ENCODE results near the gene MME. TPM values are rescaled to one million over a fixed set of nuclear protein-coding genes. Genes with fewer than 3 reads are reported as not detected.

The MME gene
- total and polyA plus RNA-seq, 2 donors (not counting 1 experiment from before 2014, with no cell fraction given): 137 to 451 TPM

GRCh38 chr3:155135003-155135402, 54.9 kb downstream of the MME start:
- Histone ChIP-seq H3K9ac (ENCODE audit: insufficient read depth, low read length) (no peak overlapping the region), H3K36me3 (ENCODE audit: control insufficient read depth, insufficient read depth, low read length) (no peaks in the 10 kb centered on the region), H4K20me1 (ENCODE audit: control insufficient read depth, extremely low read depth, insufficient read depth, low read length) (no peaks in the 10 kb centered on the region), H3K27ac (ENCODE audit: insufficient read depth, low read length) (no peak overlapping the region), H3K4me3 (replicated peaks in 1 of 4; ENCODE audit: control extremely low read depth in 1 of 4, insufficient read depth in 1 of 4, low read depth in 3 of 4, low read length in 4 of 4) (no peak overlapping the region), H3K9me3 (ENCODE audit: control insufficient read depth, insufficient read depth, low read depth, low read length) (no peaks in the 10 kb centered on the region), H3K79me2 (ENCODE audit: control insufficient read depth, insufficient read depth, low read length) (no peaks in the 10 kb centered on the region), H2AFZ (ENCODE audit: low read length) (no peak overlapping the region), H3K27me3 (ENCODE audit: control insufficient read depth, insufficient read depth, low read length) (no peaks in the 10 kb centered on the region), H3K4me1 (ENCODE audit: control insufficient read depth, extremely low read depth, insufficient read depth, low read length) (peaks cover 2% of the 10 kb centered on the region), H3K4me2 (ENCODE audit: extremely low read depth, insufficient read depth, low read length) (no peak overlapping the region)
- DNase-seq (ENCODE audit: low read depth in 2 of 2): no peak
- no peak for TF ChIP-seq EZH2 (IDR thresholded peaks at IDR 0.05; ENCODE audit: low read length, missing control alignments)
- no peak for TF ChIP-seq CTCF (conservative IDR thresholded peaks at IDR 0.05 in 1 of 2, IDR thresholded peaks at IDR 0.05 in 1 of 2; ENCODE audit: low read depth in 1 of 2, low read length in 2 of 2)

GRCh38 chr3:155138677-155139076, 58.6 kb downstream of the MME start:
- Histone ChIP-seq H3K27ac (ENCODE audit: insufficient read depth, low read length) (no peak overlapping the region), H2AFZ (ENCODE audit: low read length) (no peak overlapping the region), H3K9me3 (ENCODE audit: control insufficient read depth, insufficient read depth, low read depth, low read length) (no peaks in the 10 kb centered on the region), H3K9ac (ENCODE audit: insufficient read depth, low read length) (no peak overlapping the region), H3K4me1 (ENCODE audit: control insufficient read depth, extremely low read depth, insufficient read depth, low read length) (no peaks in the 10 kb centered on the region), H4K20me1 (ENCODE audit: control insufficient read depth, extremely low read depth, insufficient read depth, low read length) (no peaks in the 10 kb centered on the region), H3K27me3 (ENCODE audit: control insufficient read depth, insufficient read depth, low read length) (no peaks in the 10 kb centered on the region), H3K4me2 (ENCODE audit: extremely low read depth, insufficient read depth, low read length) (no peak overlapping the region), H3K36me3 (ENCODE audit: control insufficient read depth, insufficient read depth, low read length) (no peaks in the 10 kb centered on the region), H3K79me2 (ENCODE audit: control insufficient read depth, insufficient read depth, low read length) (no peaks in the 10 kb centered on the region), H3K4me3 (replicated peaks in 1 of 4; ENCODE audit: control extremely low read depth in 1 of 4, insufficient read depth in 1 of 4, low read depth in 3 of 4, low read length in 4 of 4) (no peak overlapping the region)
- TF ChIP-seq EZH2 (IDR thresholded peaks at IDR 0.05; ENCODE audit: low read length, missing control alignments): no peak
- no peak for TF ChIP-seq CTCF (conservative IDR thresholded peaks at IDR 0.05 in 1 of 2, IDR thresholded peaks at IDR 0.05 in 1 of 2; ENCODE audit: low read depth in 1 of 2, low read length in 2 of 2)
- DNase-seq (ENCODE audit: low read depth in 2 of 2): no peak

GRCh38 chr3:155147588-155147987, 67.5 kb downstream of the MME start:
- no peak overlapping the region for H2AFZ ChIP-seq (ENCODE audit: low read length)
- H3K4me1 ChIP-seq (ENCODE audit: control insufficient read depth, extremely low read depth, insufficient read depth, low read length): no peaks in the 10 kb centered on the region
- no peaks in the 10 kb centered on the region for H3K27me3 ChIP-seq (ENCODE audit: control insufficient read depth, insufficient read depth, low read length)
- no peak for DNase-seq (ENCODE audit: low read depth in 2 of 2)
- no peak for TF ChIP-seq EZH2 (IDR thresholded peaks at IDR 0.05; ENCODE audit: low read length, missing control alignments)
- TF ChIP-seq CTCF (conservative IDR thresholded peaks at IDR 0.05 in 1 of 2, IDR thresholded peaks at IDR 0.05 in 1 of 2; ENCODE audit: low read depth in 1 of 2, low read length in 2 of 2): no peak
- no peaks in the 10 kb centered on the region for H3K36me3 ChIP-seq (ENCODE audit: control insufficient read depth, insufficient read depth, low read length)
- no peaks in the 10 kb centered on the region for H3K9me3 ChIP-seq (ENCODE audit: control insufficient read depth, insufficient read depth, low read depth, low read length)
- no peaks in the 10 kb centered on the region for H3K79me2 ChIP-seq (ENCODE audit: control insufficient read depth, insufficient read depth, low read length)
- no peak overlapping the region for H3K27ac ChIP-seq (ENCODE audit: insufficient read depth, low read length)
- H4K20me1 ChIP-seq (ENCODE audit: control insufficient read depth, extremely low read depth, insufficient read depth, low read length): no peaks in the 10 kb centered on the region
- H3K9ac ChIP-seq (ENCODE audit: insufficient read depth, low read length): no peak overlapping the region
- H3K4me3 ChIP-seq (replicated peaks in 1 of 4; ENCODE audit: control extremely low read depth in 1 of 4, insufficient read depth in 1 of 4, low read depth in 3 of 4, low read length in 4 of 4): no peak overlapping the region
- H3K4me2 ChIP-seq (ENCODE audit: extremely low read depth, insufficient read depth, low read length): no peak overlapping the region

Measured in fibroblast of lung (primary cell).